RKO (cell line): ENCODE data around the gene TSEN2.
"Not testable (repeated sequence)": the region's sequence is repeated elsewhere in the genome, so short reads cannot be mapped to it uniquely, and the experiment has no call there.

Experiments
- DNase-seq: peaks from one replicate; pipeline ENCODE4 v3.0.0-alpha.2; 2016; ENCODE audit warnings: low spot score

Gene TSEN2

DNA sequence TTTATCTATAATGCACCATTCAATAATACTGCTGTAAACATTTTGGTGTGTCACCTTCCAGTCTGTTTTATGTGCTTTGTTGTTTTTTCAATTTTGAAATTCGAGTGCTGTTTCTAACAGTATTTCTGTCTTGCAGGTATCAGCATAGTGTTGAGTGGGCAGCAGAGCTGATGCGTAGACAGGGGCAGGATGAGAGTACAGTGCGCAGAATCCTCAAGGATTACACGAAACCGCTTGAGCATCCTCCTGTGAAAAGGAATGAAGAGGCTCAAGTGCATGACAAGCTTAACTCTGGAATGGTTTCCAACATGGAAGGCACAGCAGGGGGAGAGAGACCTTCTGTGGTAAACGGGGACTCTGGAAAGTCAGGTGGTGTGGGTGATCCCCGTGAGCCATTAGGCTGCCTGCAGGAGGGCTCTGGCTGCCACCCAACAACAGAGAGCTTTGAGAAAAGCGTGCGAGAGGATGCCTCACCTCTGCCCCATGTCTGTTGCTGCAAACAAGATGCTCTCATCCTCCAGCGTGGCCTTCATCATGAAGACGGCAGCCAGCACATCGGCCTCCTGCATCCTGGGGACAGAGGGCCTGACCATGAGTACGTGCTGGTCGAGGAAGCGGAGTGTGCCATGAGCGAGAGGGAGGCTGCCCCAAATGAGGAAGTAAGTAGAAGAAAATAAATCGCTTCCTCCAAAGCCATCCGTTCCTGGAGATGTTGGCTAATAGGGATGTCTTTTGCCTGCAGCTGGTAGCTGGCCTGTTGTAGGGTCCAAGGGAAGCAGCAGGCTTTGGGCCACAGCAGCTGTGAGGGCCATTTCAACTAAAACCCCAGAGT is 19.1 kb downstream of the TSEN2 start:
- DNase-seq: no peak

DNA sequence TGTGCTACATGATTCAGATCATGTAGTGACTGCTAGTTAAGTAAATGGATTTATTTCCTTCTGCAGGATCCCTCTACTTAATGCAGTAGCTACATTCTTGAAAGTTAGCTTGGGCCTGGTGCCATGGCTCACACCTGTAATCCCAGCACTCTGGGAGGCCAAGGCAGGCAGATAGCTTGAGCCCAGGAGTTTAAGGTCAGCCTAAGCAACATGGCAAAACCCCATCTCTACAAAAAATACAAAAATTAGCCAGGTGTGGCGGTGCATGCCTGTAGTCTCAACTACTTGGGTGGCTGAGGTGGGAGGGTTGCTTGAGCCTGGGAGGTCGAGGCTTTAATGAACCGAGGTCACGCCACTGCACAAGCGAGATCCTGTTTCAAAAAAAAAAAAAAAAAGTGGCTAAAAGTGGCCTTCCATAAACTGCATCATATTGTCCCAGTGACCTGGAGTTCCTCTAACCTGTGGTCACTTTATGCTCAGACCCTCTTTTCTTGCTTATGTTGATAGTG is 22.0 kb downstream of the TSEN2 start:
- DNase-seq: no peak

DNA sequence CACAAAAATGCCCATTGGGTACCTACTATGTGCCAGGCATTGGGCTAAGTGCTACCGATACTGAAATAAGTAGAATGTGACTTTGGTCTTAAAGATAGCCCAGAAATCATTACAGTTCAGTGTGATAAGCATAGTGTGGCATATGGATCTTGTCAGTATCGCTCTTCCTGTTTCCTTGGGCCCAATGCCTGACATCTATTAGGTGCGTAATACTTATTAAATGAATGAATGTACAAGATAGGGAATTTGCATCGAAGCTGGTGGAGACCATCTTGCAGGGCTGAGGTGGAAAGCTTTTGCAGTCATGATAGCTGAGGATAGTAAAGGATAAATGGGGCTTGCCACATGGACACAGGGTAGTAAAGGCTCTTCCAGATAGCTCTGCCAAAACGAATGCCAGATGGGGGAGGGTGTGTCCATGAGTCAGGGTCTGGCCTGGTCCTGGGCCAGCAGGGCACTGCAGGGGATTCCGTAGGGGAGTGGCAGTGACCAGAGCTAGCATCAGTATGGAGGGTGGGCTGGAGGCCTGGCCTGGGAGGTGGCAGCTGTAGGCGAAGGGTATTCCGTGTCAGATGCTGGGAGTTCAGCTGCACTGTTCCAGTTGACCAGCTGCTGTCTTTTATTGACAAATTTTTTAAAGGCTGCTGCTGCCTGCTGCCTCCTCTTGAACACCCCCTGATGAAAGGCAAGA is 23.5 kb downstream of the TSEN2 start:
- DNase-seq: no peak

DNA sequence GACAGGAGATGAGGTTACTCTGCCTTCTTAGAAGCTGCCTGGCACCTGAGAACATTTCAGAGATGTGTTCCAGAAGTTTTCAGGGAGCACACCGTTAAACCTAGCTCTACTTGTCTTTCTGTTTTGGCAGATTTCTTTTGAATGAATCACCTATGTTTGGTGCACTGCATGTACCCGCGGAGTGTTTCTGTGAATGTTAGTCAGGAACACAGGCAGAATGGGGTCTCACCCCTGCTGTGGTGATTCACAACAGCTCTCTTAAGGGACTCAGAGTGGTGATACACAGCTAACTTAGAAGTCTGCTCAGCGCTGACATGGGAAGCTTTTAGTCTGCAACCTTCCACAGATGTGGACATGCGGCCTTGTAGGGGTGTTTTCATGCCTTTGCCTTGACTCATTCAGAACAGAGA is 24.0 kb downstream of the TSEN2 start:
- peak; percentile 80 for DNase-seq

DNA sequence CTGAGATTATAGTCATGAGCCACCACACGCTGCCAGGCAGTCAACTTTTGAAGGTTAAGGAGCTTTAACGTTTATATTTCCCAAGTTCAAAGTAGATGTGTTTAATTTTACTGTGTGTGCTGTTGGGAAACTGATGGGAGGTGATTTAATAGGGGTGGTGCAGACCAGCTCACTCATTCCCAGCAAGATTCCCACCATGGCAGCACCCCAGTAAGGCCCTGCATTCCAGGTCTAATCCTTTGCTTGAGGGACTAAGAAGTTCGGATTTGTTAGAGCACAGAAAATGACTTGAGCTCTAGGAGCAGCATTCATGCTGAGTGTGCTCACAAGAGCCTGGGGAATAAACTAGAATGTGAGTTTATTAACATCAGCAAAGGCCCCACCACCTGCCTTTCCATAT is 25.2 kb downstream of the TSEN2 start:
- no peak for DNase-seq

DNA sequence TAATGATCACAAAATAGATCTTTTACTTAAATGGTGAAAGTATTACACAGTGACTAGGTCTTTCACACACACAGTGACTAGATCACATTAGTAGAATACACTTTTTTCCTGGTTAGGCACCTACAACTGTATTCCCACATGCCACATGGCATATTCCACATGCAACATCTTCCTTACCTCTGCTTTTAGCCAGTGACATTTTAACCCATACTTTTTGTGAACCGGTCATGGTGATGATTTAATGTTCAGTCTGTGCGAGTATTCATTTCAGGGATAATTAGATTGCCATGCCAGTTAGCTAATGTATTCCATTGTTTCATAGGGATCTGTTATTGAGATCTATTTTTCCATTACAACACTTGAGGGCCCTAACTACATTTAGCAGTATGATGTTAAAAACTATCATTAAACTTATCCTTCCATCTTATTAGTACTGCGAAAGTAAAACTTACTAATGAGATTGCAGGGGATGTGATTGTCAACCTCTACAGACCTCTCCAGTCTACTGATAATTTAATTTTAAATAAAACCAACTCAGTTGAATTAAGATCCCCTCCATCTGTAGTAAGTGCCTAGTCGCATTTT is 28.3 kb downstream of the TSEN2 start:
- DNase-seq: no peak

DNA sequence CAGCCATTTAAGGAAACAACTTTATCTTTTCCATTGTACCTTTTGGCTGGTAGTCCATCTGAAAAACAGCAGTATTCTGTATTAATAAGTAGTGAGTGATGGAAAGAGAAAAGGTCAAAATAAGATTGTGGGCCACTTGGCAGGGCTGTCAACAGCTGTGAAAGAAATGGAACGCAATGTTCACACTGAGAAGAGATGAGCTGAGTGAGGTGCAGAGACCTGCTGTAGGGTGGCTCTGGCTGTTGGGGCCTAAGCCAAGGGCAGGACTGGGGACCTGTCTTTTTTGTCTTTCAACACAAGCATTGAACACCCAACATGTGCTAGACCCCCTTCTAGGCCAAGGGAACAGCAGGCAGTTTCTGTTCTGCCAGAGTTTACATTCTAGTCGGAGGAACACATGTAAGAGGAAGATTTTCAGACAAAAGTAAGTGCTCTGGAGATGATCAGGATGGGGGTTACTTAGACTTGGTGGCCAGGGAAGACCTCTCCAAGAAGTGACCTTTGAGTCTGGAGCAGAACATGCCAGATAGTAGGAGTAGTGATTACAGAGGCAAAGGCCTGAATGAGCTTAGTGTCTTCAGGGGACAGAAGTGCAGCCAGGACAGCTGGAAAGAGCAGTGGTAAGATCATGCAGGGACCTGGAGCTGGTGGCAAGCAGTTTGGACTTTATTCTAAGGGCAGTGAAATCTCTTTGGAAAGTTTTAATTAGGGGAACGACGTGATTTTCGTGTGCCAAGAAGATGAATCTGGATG is 29.6 kb downstream of the TSEN2 start:
- DNase-seq: no peak

DNA sequence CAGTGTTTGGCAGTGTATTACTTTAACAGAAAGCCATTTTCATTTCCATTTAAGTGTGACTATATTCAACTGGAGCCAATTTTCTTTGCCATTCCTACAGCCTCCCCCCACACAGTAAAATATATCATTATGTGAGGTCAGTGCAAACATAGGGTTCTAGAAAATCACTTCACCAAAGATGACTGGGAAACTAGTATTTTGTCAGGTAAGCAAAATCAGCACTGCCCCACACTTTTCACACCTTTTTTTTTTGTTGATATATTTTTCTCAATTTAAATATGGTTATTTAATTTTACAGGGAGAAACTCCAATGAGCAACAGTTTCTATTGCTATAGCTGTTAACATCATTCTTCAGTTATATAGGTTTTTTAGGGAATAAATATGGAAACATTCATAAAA is 31.4 kb downstream of the TSEN2 start:
- no peak for DNase-seq

DNA sequence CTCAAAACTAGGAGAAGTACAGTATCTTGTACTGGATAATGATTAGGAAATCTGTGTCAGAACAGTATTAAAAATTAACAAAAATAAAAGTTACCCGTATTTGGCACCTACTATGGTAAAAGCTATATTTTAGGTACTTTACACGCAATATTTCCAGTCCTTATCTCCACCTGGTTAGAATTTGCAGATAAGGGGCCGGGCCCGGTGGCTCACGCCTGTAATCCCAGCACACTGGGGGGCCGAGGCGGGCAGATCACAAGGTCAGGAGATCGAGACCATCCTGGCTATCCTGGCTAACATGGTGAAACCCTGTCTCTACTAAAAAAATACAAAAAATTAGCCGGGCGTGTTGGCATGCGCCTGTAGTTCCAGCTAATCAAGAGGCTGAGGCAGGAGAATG is 32.6 kb downstream of the TSEN2 start:
- no peak for DNase-seq

DNA sequence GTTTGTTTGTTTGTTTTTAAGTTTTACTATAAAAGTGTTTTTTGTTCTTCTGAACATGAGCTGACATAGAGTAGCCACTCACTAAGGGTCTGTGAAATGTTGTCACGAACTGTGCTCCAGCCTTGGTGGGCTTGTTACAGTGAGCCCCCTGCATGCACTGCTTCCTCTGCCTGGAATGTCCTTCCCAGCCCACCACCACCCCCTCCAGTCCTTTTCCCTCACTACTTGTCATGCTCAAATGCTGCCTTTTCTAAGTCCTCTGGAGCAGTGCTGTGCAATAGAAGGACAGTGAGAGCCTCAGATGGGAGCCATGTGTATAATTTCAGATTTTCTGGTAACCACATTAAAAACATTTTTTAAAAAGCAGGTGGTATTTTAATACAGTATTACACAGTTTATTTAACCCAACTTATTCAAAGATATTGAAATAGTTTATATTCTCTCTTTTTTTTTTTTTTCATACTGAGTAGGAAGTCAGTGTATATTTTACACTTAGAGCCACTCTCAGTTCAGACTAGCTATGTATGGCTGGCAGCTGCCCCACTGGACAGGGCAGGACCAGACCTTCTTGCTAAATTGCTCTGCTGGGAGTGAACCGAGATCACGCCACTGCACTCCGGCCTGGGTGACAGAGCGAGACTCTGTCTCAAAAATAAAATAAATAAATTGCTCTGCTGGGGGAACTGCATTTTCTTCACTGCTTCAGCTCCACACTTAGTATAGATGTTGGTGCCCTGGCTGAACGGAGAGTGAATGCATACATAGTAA is 34.2 kb downstream of the TSEN2 start:
- DNase-seq: no peak

DNA sequence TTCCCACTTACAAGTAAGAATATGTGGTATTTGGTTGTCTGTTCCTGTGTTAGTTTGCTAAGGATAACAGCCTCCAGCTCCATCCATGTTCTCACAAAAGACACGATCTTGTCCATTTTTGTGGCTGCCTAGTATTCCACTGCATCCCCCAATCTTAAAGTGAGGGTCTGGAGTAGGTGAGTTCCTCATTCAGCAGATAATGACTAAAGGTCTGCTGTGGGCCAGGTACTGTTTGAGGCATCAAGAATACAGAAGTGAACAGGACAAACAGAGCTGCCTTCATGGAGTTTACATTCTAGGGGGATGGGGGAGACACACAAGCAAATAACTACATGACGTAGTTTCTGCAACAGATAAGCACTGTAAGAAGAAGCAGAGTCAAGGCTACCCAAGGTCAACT is 36.7 kb downstream of the TSEN2 start:
- DNase-seq: no peak

DNA sequence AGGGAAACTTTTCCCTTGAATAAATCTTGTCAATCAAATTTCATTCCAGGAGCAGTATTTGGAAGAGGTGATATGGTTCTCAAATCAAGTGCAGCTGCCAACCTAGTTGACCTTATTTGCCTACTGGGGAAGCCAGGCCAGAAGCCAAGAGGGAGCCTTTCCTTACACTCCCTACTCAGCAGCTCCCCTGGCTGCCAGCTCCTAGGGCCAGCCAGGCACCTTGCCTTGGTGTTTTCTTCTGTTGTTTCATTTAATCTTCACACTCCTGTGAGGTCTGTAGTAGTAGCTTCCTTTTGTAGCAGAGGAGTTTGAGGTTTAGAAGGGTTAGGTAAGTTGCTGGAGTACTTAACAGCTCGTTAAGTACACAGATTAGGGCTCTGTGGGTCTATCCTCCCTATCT is 38.4 kb downstream of the TSEN2 start:
- no peak for DNase-seq

DNA sequence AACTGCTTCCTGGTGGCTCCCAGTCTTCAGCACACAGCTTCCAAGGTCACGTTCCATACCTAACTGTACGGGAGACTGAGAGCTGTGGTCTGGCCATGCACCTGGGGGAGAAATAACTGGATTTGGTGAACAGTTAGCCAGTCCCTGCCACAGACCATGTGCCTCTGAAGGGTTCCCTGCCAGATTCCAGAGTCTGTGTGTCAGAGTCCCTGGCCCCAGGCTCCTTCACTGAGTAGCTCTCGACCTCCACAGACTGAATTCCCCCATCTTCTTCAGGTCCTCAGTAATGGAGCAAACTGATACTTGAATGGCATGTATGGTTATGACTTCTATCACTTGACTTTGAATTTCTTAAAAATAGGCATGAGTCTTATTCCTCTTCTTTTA is 43.5 kb downstream of the TSEN2 start:
- DNase-seq: no peak

DNA sequence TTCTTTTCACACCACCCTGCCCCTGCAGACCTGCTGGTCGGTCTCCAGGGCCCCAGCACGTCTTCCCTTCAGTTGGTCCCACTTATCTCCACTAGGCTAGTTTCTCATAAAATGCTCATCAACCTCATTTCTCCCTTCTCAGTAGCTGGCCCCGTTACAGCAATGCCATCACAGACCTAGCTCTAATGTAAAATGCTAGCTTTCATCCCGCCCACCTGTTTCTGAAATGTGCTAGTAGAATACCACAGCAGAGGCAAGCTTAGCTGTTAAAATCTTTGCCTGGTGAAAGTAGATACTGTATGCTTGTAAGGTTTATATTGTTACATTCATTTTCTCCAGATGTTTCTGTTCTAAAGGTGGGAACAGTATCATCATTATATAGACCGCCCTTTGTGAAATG is 47.9 kb downstream of the TSEN2 start:
- no peak for DNase-seq

DNA sequence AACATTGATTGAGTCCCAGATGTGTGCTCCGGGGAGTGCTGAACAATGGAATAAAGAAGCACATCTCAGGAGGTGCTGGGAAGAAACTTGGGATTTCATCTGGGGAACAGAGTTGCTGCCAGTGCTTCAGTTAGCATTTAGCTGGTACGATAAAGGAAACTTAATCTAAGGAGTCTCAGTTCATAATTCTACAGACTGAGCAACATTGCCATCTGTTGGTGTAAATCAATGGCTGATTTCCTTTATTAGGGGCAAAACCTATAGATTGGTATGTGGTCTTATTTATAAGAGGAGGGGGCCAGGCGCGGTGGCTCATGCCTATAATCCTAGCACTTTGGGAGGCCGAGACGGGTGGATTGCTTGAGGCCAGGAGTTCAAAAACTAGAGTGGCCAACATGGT is 52.1 kb downstream of the TSEN2 start:
- no peak for DNase-seq

DNA sequence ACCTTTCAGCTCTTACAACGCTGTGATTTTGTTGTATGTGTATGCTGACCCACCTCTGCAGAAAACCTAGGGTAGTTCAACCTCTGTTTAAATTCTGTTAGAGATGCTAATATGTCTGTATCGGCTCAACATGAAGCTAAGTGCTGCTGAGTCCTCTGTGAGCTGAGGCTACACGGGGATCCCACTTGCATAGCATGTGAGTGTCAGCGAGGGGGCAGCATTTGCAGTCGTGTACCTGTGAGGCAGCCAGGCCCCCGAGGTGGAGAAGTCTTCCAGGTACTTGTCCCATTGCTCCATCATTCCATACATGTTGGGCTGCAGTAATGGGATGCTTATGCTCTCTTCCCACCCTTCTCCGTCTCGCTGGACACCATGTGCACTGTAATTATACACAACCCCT is 57.3 kb downstream of the TSEN2 start:
- DNase-seq: no peak

DNA sequence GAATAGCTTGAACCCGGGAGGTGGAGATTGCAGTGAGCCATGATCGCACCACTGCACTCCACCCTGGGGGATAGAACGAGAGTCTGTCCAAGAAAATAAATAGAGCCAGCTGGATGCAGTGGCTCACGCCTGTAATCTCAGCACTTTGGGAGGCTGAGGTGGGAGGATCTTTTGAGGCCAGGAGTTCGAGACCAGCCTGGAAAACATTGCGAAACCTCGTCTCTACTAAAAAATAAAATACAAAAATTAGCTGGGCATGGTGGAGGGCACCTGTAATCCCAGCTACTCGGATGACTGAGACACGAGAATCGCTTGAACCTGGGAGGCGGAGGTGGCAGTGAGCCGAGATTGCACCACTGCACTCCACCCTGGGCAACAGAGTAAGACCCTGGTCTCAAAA is 59.2 kb downstream of the TSEN2 start:
- DNase-seq: not testable (repeated sequence)

DNA sequence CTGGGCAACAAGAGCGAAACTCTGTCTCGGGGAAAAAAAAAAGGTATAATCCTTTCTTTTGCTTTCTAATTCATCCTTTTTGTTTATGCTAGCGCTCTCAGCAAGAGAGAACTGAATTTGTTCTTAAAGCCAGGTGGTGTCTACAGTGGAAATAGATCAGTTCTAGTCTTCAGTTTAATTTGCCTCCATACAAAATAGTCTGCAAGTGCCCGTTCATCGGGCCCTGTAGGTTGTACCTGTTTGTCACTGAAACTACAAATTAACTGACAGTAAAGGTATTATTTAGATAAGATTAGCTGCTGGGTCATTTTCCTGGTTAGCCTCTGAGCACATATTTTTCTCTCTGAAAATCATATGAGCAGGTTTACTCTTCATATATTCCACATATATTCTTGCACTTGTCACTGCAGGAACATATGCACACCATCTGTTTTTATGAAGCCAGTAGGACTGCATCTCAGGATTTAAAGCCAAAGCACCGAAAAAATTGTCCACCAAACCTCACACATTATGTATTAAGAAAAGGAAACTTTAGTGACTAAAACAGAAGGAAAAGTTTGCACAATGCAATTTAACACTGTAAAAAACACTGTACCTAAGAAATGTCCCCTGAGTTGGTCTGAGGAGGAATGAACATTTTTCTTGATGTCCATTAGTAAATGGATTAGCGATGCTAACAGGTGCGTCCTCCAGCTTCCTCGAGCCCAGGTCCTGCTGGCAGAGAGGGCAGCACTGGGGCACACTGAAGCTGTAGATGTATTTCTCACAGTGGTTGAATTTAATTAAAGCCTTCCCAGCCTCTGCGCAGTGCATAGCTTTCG is 60.6 kb downstream of the TSEN2 start:
- no peak for DNase-seq

DNA sequence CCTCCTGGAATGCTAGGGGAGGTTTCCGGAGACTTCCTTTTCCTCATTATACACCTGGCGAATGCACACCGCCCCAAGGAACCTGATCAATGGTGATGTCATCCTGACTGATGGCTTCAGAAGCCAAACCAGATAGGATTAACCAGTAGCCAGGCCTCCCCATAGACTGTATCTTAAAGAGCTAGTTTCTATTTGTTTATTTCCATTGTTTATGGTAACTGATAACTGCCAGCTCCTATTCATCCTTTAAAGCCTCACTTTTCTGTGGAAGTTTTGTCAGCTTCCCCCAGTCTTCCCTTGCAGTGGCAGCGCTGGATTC is 61.2 kb downstream of the TSEN2 start, which contains the start of gene MKRN2OS:
Gene MKRN2OS (minus strand): TSS at position 27 of the 319 bp plus-strand sequence. CDS start 35 bp downstream, outside the sequence.
- DNase-seq: no peak

DNA sequence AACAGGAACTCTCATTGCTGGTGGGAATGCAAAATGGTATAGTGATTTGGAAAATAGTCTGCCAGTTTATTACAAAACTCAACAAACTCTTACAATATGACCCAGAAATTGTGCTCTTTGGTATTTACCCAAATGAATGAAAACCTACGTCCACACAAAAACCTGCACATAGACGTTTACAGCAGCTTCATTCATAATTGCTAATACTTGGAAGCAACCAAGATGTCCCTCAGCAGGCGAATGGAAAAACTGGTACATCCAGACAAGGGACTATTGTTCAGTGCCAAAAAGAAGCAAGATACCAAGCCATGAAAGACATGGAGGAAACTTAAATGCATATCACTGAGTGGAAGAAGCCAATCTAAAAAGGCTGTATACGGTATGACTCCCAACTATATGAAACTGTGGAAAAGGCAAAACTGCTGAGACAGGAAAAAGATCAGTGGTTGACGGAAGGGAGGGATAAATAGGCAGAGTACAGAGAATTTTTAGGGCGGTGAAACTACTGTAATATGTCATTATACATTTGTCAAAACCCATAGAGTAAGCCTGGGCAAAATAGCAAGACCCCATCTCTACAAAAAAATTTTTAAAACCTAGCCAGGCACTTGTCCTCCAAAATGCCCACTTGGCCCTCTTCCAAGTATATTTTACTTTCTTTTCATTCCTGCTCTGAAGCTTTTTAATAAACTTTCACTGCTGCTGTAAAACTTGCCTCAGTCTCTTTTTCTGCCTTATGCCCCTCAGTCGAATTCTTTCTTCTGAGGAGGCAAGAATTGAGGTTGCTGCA is 65.9 kb downstream of the TSEN2 start:
- no peak for DNase-seq
